Thyroid gland (tissue), 4 donors: Measurements from ENCODE around the gene TRIM7.

ENCODE experiments used
- CTCF ChIP-seq, 6 experiments: fragments of 200-600 bp in 3 of 6; fragments of 450-650 bp in 3 of 6; sonication (generic) in 3 of 6; IDR thresholded peaks; one replicate each; pipeline ENCODE4 v1.5.1; 2016 to 2019; ENCODE audit warnings: antibody characterized with exemption in 6 of 6, mild to moderate bottlenecking in 2 of 6, inconsistent platforms in 1 of 6, moderate library complexity in 1 of 6
- POLR2A ChIP-seq, 2 donors: fragments of 450-650 bp; IDR thresholded peaks; one replicate each; pipeline ENCODE4 v1.6.1; 2017; ENCODE audit warnings: antibody characterized with exemption in 2 of 2, mild to moderate bottlenecking in 2 of 2, moderate library complexity in 1 of 2

GRCh38 chr5:181235323-181235688 is 30.3 kb upstream of the TRIM7 start:
- no peak for TF ChIP-seq CTCF (IDR thresholded peaks at IDR 0.05)
- TF ChIP-seq POLR2A (IDR thresholded peaks at IDR 0.05), result no peak
